HG03432 (cell line): ENCODE measurements around the gene SLC31A1.

Experiments
- ATAC-seq: cut with Tn5 transposase; IDR thresholded peaks from one replicate; pipeline ENCODE4 v1.9.1; 2021; ENCODE audit warnings: mild to moderate bottlenecking, moderate library complexity; ENCODE audit not compliant: unreplicated experiment

Gene SLC31A1

DNA sequence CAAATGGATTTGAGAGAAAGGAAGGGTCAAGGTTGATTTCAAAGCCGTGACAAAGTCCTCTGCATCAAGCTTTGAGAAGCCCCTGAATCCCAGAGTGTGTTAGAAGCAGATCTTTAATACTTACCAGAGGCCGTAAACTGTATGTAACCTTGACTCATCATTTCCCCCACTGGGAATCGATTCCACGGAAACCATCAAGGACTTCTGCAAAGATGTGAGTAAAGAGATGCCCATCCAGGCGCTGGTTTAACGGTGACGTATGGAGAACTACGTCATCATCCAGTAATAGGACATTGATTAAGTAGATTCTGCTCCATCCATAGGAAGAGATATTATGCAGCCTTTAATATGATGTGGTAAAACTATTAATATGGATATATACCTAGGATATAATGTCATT lies 80.2 kb downstream of the SLC31A1 start:
- no peak for ATAC-seq

DNA sequence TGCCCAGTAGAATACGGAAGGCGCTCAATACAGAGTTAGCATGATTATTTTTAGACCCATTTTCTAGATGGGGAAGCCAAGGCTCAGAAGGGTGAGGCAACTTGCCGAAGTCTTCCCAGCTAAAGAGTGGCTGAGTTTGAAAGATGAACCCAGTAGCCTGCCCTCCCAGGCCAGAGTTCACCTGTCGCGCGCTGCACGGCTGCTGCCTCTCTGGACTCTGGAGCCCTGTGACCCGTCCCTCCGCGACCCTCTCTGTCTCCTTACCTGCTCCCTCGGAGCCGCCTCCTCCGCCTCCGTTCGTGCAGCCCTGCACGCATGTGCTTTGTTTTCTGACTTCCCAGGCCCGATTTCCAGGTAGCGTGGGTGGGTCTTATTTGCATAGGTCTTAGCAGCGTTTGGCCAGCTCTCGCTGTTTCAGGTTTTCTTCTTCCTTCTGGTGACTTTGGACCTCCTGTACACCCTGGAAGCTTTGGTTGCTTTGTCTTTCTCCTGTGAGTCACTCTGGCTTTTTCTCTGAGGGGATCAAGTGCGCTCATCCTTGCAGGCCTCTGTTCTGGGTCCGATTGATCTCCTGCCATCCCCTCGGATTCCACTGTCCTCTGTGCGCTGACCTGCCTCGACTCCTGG lies 81.6 kb downstream of the SLC31A1 start, which contains the start of gene RNF183:
TSS of gene RNF183 (minus strand) at position 585 of the 627 bp plus-strand sequence. CDS start 5,192 bp downstream, outside the sequence.
- ATAC-seq = no peak

- ATAC-seq = no peak
These were observed 85.2 kb downstream of the SLC31A1 start for GRCh38 chr9:113306566-113306965.

DNA sequence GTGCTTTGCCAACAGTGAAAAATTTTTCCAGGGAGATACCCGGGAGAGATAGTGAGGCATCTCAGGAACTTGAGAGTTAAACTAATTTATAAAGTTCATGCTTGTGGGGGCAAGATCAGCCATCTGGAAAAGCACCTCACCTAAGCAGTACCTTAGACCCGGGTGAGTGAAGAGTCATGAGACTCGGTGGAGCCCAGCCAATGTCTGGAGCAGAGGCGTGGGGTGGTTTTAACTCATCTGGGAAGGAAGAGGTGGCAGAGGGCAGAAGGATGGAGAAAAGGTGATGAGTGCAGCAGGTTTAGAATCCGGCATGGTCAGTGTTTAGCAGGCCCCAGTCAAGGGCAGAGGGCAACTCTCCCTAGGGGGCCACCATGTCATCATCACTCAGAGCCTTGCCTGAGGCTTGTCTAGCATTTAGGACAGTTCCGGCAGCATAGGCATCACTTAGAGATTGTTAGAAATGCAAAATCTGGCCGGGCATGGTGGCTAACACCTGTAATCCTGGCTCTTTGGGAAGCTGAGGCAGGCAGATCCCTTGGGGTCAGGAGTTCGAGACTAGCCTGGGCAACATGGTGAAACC lies 86.1 kb downstream of the SLC31A1 start:
- ATAC-seq = no peak

DNA sequence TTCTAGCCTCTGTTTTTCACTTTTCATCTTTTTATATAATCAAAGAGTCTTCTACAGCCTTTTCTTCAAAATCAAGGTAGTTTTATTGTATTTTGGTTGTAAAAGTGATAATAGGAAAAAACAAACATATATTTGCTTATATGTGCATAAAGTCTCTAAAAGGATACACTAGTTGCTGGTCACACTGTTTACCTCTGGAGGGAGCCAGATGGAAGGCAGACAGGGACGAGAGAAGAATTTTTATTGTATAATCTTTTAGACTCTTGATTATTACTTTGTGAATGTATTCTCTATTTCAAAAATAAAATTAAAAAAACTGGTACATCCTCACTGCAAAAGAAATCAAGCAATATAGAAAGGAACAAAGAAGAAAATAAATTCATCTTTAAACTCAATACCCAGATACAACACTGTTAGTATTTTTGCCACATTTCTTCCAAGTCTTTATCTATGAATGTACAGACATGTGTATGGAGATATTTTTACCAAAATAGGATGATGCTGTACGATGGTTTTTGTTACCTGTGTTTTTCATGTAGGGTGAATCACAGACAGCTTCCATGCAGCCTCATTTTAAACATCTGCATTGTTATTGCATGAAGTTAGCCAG lies 88.0 kb downstream of the SLC31A1 start:
- no peak for ATAC-seq

- ATAC-seq = no peak
These were observed 89.2 kb downstream of the SLC31A1 start for GRCh38 chr9:113310538-113310937.

DNA sequence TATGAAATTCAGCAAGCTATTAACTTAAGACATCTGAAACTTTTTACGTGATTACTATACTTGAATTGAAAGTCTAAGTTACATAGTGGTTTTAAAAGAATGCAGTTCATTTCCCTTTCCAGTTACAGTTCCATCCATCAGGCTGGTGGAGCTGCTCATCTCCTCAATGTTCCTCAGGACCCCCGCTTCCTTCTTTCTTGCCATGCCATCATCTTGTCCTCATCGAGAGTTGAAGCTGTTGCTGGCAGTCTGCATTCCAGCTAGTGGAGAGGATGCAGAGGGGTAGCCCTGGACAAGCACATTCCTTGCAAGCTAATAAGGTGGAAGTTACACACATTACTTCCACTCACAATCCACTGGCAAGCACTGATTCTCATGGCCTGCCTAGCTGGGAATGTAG lies 90.6 kb downstream of the SLC31A1 start:
- ATAC-seq = no peak

DNA sequence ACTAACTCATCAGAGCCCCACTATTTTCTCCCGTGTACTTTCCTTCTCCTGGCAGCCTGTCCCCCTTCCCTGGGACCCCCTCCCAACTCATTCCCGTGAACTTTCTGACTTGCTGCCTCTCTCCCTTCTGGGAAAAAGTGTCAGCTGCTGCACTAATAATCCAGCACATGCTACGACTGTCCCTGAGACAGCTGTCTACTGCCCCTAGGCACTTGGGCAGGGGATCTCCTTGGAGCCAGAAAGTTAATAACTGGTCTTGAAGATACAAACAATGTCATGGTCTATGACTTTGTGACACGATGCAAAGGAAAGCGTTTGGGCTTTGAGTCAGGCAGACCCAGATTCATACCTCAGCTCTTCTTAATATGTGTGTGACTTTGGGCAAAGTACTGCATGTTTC lies 91.9 kb downstream of the SLC31A1 start:
- ATAC-seq = no peak
